SK-N-SH treated with all-trans-retinoic acid at 6 μM for 48 hours (cell line): ENCODE data around the gene ADD1.

Source experiments
- ARNTL ChIP-seq: fragments of 450-650 bp; formaldehyde crosslinking; IDR thresholded peaks from 2 replicates; pipeline ENCODE4 v1.5.0; 2020; ENCODE audit warnings: low read depth, mild to moderate bottlenecking, moderate library complexity, borderline replicate concordance
- ISL1 ChIP-seq: fragments of 250-450 bp; sonication (Bioruptor Pico); IDR thresholded peaks from 2 replicates; pipeline ENCODE4 v2.1.2; 2022; ENCODE audit warnings: mild to moderate bottlenecking, moderate library complexity
- OSR1 ChIP-seq: fragments of 250-450 bp; sonication (Bioruptor Pico); IDR thresholded peaks from 2 replicates; pipeline ENCODE4 v1.8.0; 2022; ENCODE audit warnings: moderate library complexity, mild to moderate bottlenecking, inconsistent platforms
- SNAI2 ChIP-seq: fragments of 250-450 bp; sonication (Bioruptor Pico); IDR thresholded peaks from 2 replicates; pipeline ENCODE4 v1.5.0; 2020; ENCODE audit warnings: mild to moderate bottlenecking, moderate library complexity
- TOX ChIP-seq: fragments of 250-450 bp; sonication (Bioruptor Pico); IDR thresholded peaks from 2 replicates; pipeline ENCODE4 v1.8.0; 2021; ENCODE audit warnings: mild to moderate bottlenecking, moderate library complexity, borderline replicate concordance
- ZC3H10 ChIP-seq: fragments of 250-450 bp; sonication (Bioruptor Pico); IDR thresholded peaks from 2 replicates; pipeline ENCODE4 v1.5.1; 2021; ENCODE audit warnings: mild to moderate bottlenecking, moderate library complexity
- ZFP3 ChIP-seq: fragments of 250-450 bp; sonication (Bioruptor Pico); IDR thresholded peaks from 2 replicates; pipeline ENCODE4 v1.5.0; 2020; ENCODE audit warnings: mild to moderate bottlenecking, moderate library complexity
- ZFP30 ChIP-seq: fragments of 450-650 bp; formaldehyde crosslinking; IDR thresholded peaks from 2 replicates; pipeline ENCODE4 v1.5.0; 2022; ENCODE audit warnings: mild to moderate bottlenecking, moderate library complexity
- ZNF70 ChIP-seq: fragments of 450-650 bp; formaldehyde crosslinking; IDR thresholded peaks from 2 replicates; pipeline ENCODE4 v1.5.0; 2020; ENCODE audit warnings: mild to moderate bottlenecking, moderate library complexity
- ZNF8 ChIP-seq: fragments of 450-650 bp; formaldehyde crosslinking; IDR thresholded peaks from 2 replicates; pipeline ENCODE4 v1.5.0; 2020; ENCODE audit warnings: mild to moderate bottlenecking, moderate library complexity
- TF ChIP-seq, protein P1 (sequence below): fragments of 250-450 bp; sonication (Bioruptor Pico); IDR thresholded peaks from 2 replicates; pipeline ENCODE4 v1.8.0; 2020; ENCODE audit warnings: mild to moderate bottlenecking, moderate library complexity, borderline replicate concordance
- TF ChIP-seq, protein P2 (sequence below): fragments of 250-450 bp; sonication (Bioruptor Pico); IDR thresholded peaks from 2 replicates; pipeline ENCODE4 v1.5.1; 2020; ENCODE audit warnings: low read depth, mild to moderate bottlenecking, moderate library complexity

DNA sequence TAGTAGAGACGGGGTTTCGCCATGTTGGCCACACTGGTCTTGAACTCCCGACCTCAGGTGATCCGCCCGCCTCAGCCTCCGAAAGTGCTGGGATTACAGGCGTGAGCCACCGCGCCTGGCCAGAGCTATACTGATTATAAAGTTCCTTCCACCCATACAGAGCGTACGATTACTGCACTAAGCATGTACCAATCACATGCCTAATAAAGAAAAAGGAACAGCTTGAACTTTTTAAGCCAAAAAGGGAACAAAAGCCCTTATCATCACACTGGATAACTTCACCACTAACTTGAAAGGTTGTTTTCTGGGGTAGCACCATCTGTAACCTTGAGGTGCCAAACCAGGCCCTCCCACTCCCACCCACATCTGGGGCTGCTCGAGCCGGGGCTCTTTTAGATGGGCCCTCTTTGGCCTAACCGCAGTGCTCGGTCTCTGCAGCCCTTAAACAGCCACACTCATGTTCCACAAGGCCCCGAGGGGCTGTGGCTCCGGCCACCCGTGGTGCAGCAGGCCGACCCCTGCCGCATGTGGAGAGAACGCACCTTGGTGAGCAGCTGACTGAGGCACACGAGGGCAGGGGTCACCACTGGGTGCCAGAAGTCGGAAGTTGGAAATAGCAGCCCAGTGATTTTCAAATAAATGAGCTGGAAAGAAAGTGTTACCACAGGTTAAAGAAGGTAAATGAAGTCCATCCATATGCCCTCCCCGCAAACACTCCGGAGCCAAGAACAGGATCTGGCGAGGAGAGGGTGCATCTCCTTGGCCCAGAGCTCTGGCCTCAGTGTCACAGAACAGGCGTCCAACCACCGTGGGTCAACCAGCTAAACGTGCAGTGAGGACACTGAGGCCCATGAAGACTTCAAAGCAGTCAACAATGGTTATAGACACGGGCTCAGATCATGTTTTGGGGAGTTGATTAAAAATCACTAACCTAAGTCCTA lies 101.2 kb downstream of the ADD1 start:
- TF ChIP-seq, protein P1, sequence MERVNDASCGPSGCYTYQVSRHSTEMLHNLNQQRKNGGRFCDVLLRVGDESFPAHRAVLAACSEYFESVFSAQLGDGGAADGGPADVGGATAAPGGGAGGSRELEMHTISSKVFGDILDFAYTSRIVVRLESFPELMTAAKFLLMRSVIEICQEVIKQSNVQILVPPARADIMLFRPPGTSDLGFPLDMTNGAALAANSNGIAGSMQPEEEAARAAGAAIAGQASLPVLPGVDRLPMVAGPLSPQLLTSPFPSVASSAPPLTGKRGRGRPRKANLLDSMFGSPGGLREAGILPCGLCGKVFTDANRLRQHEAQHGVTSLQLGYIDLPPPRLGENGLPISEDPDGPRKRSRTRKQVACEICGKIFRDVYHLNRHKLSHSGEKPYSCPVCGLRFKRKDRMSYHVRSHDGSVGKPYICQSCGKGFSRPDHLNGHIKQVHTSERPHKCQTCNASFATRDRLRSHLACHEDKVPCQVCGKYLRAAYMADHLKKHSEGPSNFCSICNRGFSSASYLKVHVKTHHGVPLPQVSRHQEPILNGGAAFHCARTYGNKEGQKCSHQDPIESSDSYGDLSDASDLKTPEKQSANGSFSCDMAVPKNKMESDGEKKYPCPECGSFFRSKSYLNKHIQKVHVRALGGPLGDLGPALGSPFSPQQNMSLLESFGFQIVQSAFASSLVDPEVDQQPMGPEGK (CRISPR knock-in tag) = no peak
- TF ChIP-seq, protein P2, sequence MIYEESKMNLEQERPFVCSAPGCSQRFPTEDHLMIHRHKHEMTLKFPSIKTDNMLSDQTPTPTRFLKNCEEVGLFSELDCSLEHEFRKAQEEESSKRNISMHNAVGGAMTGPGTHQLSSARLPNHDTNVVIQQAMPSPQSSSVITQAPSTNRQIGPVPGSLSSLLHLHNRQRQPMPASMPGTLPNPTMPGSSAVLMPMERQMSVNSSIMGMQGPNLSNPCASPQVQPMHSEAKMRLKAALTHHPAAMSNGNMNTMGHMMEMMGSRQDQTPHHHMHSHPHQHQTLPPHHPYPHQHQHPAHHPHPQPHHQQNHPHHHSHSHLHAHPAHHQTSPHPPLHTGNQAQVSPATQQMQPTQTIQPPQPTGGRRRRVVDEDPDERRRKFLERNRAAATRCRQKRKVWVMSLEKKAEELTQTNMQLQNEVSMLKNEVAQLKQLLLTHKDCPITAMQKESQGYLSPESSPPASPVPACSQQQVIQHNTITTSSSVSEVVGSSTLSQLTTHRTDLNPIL (CRISPR knock-in tag) = no peak
- no peak for TF ChIP-seq OSR1 (CRISPR knock-in tag)
- TF ChIP-seq ZFP30 = no peak
- TF ChIP-seq SNAI2 (CRISPR knock-in tag) = no peak
- no peak for TF ChIP-seq ISL1
- TF ChIP-seq ZC3H10 (CRISPR knock-in tag) = no peak
- no peak for TF ChIP-seq ZNF8 (CRISPR knock-in tag)
- no peak for TF ChIP-seq TOX (CRISPR knock-in tag)
- no peak for TF ChIP-seq ARNTL (CRISPR knock-in tag)
- TF ChIP-seq ZFP3 (CRISPR knock-in tag) = no peak
- no peak for TF ChIP-seq ZNF70 (CRISPR knock-in tag)
